Skin epidermis (tissue), 12 donors: Measurements from ENCODE around the gene TMEM255B.

Source experiments
- H3K27ac ChIP-seq, 21 experiments: fragments of 200-600 bp; sonication (generic) in 11 of 21; one replicate each; pipeline ENCODE4 v1.5.0; 2020; ENCODE audit warnings: mild to moderate bottlenecking in 3 of 21, inconsistent platforms in 2 of 21, moderate library complexity in 2 of 21
- H3K4me3 ChIP-seq, 7 experiments: fragments of 200-600 bp; sonication (generic) in 2 of 7; one replicate each; pipeline ENCODE4 v1.5.0; 2020; ENCODE audit warnings: inconsistent platforms in 2 of 7, mild to moderate bottlenecking in 2 of 7, moderate library complexity in 1 of 7

Gene TMEM255B

DNA sequence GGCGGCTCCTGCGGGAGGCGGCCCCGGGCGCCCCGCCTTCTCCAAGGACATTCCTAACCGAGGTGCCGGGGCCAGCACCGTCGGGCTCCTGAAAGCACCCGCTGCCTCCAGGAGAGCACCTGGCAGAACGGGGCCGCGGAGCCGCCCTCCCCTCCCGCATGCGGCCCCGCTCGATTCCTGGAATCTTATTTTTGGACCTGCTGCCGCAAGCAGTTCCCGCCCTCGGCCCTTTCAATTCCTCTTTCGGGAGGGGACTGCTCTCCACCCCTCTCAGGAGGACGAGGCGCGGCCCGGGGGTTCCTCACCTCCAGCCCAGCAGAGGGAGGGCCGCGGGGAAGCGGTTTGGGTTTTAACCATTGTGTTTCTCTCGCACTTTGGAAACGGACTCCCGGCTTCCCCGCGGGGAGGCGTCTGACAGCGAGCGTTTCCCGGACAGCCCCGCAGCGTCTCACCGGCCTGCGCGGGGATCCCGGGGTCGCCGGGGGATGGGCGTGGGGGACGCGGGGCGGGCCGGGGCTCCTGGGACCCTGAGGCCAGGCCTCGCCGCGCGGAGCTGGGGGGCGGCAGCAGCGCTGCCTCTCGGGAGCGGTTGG, 104.0 kb downstream of the TMEM255B start:
- H3K4me3 ChIP-seq = peak overlapping the region; percentile 53 to 71 (median 65)
- peak overlapping the region; percentile 49 to 94 (median 85) for H3K27ac ChIP-seq

DNA sequence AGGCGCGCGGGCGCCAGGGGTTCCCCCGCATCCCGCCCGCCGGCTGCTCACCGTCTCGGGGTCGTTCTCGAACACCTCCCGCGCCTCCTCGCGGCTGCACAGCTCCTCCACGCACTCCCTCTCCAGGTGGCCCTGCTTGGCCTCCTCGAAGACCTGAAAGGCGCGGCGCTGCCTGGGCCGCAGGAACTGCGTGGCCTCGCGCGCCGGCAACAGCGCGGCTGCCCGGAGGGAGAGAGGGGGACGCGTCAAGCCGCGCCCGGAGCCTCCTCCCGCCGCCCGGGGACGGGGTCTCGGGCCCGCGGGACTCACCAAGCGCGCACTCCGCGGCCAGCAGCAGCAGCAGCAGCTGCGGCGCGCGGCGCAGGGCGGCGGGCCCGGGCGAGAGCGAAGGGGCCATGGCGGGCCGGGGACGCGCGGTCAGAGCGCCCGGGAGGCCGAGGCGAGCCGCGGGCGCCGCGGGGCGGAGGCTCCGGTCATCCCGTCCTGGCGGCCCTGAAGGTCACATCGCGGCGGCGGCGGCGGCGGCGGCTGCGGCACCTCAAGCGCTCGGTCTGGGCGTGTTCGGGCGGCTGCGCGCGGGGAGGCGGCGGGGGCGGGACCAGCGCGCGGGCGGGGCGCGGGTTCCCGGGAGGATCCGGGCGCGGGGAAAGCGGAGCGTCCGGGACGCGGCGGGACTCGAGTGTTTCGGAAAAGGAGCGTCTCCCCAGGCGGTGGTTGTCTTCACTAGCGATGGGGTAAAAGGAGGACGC, 104.7 kb downstream of the TMEM255B start, which contains the start of gene GAS6:
Gene GAS6, minus strand, starts transcription at position 553 of the 749 bp plus-strand sequence. Its CDS starts 156 bp downstream, at position 397.
- H3K27ac ChIP-seq = peak within 1 kb of the TSS; percentile 49 to 94 (median 85)

DNA sequence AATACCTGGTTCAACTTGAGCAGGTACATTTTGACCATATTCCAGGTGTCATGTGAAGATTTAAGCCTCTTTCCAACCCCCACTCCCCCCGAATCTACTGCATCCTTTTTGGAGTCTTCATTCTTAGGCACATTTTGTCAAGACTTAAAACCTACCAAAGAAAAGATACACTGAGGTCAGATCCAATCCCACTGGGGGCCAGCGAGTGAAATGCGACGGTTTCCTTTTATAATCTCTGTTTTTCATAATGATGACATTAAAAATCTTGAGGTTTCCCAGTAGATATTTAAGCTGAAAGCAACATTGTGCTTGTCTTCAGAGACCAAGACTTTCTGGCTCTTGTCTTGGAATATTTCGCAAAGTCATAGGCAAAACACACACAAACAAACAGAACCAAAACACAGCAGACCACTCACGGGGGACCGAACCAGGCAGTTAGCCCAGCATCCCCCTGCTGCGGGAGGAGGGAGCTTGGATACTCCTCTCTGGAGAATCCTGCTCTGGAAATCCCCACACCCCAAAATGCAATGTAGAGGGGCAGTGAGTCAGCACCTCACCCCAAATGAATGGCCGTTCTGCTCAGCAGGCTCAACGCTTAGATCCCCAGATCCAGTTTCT, 105.4 kb downstream of the TMEM255B start:
- Histone ChIP-seq H3K4me3 (peak overlapping the region; percentile 53 to 71 (median 65)), H3K27ac (peak overlapping the region in 13 of 21 experiments; percentile 48 to 93 (median 85))

More for the DNA sequence above, 104.7 kb downstream of the TMEM255B start, which contains the start of gene GAS6:
- peak within 1 kb of the TSS; percentile 53 to 71 (median 65) for H3K4me3 ChIP-seq

GRCh38 chr13:113865427-113865826, 106.4 kb downstream of the TMEM255B start:
- no peak overlapping the region for H3K27ac ChIP-seq
- H3K4me3 ChIP-seq = no peak overlapping the region
